HepG2 (cell line): ENCODE results near the gene TMEM114. TPM values are rescaled to one million over a fixed set of nuclear protein-coding genes. Genes with fewer than 3 reads are reported as not detected.

Experiments used
- ASH2L ChIP-seq: fragments of 300-600, 200-600 bp; sonication (generic); IDR thresholded peaks from 2 replicates; pipeline ENCODE4 v1.7.0; 2017; ENCODE audit warnings: low read depth, mild to moderate bottlenecking, moderate library complexity, mixed read lengths, low read length; ENCODE audit not compliant: insufficient read length
- HOXA9 ChIP-seq: sonication (generic); formaldehyde crosslinking; IDR thresholded peaks from 2 replicates; pipeline ENCODE4 v1.8.1; 2022; ENCODE audit warnings: missing genetic modification reagents, mild to moderate bottlenecking, moderate library complexity, borderline replicate concordance
- MLLT10 ChIP-seq: sonication (generic); formaldehyde crosslinking; IDR thresholded peaks from 2 replicates; pipeline ENCODE4 v1.4.0; 2020; ENCODE audit warnings: missing genetic modification reagents
- NR1H2 ChIP-seq: sonication (generic); formaldehyde crosslinking; IDR thresholded peaks from 2 replicates; pipeline ENCODE4 v1.8.1; 2022; ENCODE audit warnings: low read depth, missing genetic modification reagents, borderline replicate concordance
- TOE1 ChIP-seq: sonication (generic); formaldehyde crosslinking; IDR thresholded peaks from 2 replicates; pipeline ENCODE4 v1.4.0; 2020; ENCODE audit warnings: mild to moderate bottlenecking, missing genetic modification reagents
- ZFX ChIP-seq: sonication (generic); formaldehyde crosslinking; IDR thresholded peaks from 2 replicates; pipeline ENCODE4 v1.4.0; 2020; ENCODE audit warnings: mild to moderate bottlenecking, low read depth, missing genetic modification reagents, moderate library complexity
- ZMYM2 ChIP-seq: sonication (generic); formaldehyde crosslinking; IDR thresholded peaks from 2 replicates; pipeline ENCODE4 v1.8.0; 2022; ENCODE audit warnings: mild to moderate bottlenecking, missing genetic modification reagents
- ZNF468 ChIP-seq: sonication (generic); formaldehyde crosslinking; IDR thresholded peaks from 2 replicates; pipeline ENCODE4 v1.8.0; 2022; ENCODE audit warnings: mild to moderate bottlenecking, moderate library complexity, missing genetic modification reagents
- ZNF530 ChIP-seq: sonication (generic); formaldehyde crosslinking; IDR thresholded peaks from 2 replicates; pipeline ENCODE4 v1.5.0; 2020; ENCODE audit warnings: low read depth, mild to moderate bottlenecking, missing genetic modification reagents
- ZNF570 ChIP-seq: sonication (generic); formaldehyde crosslinking; IDR thresholded peaks from 2 replicates; pipeline ENCODE4 v1.4.0; 2020; ENCODE audit warnings: mild to moderate bottlenecking, missing genetic modification reagents, borderline replicate concordance
- ZNF607 ChIP-seq: sonication (generic); formaldehyde crosslinking; IDR thresholded peaks from 2 replicates; pipeline ENCODE4 v1.5.1; 2020; ENCODE audit warnings: missing genetic modification reagents, mild to moderate bottlenecking, borderline replicate concordance
- ZSCAN30 ChIP-seq: sonication (generic); formaldehyde crosslinking; IDR thresholded peaks from 2 replicates; pipeline ENCODE4 v1.5.0; 2020; ENCODE audit warnings: mild to moderate bottlenecking, missing genetic modification reagents
- polyA plus RNA-seq, 8 experiments: library from polyadenylated mRNA; depleted of rRNA in 3 of 8; stranded (reverse) in 7 of 8; unstranded in 1 of 8; fragments of >200 nt; fragmentation: Illumina TruSeq in 4 of 8; extraction: Trizol in 4 of 8; gene quantifications; 2 replicates each; pipeline versions ENCODE4 v1.2.1 to v1.2.3, GENCODE V29; 2011 to 2016; ENCODE audit warnings: low read depth in 4 of 8, missing spikeins in 1 of 8, mixed read lengths in 1 of 8; ENCODE audit not compliant: insufficient read depth in 1 of 8
- total RNA-seq, 5 experiments: library from RNA; depleted of rRNA; stranded (reverse); fragments of >200 nt; fragmentation: Illumina TruSeq; extraction: Trizol; gene quantifications; 2 replicates each; pipeline ENCODE4 v1.2.3, GENCODE V29; 2016; ENCODE audit warnings: low read depth in 1 of 5
- TF ChIP-seq, protein P1 (sequence below): sonication (generic); formaldehyde crosslinking; IDR thresholded peaks from 2 replicates; pipeline ENCODE4 v1.9.0; 2021; ENCODE audit warnings: missing genetic modification reagents, borderline replicate concordance
- TF ChIP-seq, protein P2 (sequence below): sonication (generic); formaldehyde crosslinking; IDR thresholded peaks from 2 replicates; pipeline ENCODE4 v1.4.0; 2020; ENCODE audit warnings: missing genetic modification reagents, borderline replicate concordance
- TF ChIP-seq, protein P3 (sequence below): sonication (generic); formaldehyde crosslinking; IDR thresholded peaks from 2 replicates; pipeline ENCODE4 v1.5.1; 2020; ENCODE audit warnings: missing genetic modification reagents, mild to moderate bottlenecking, borderline replicate concordance
- TF ChIP-seq, protein P4 (sequence below): sonication (generic); formaldehyde crosslinking; IDR thresholded peaks from 2 replicates; pipeline ENCODE4 v1.4.0; 2020; ENCODE audit warnings: mild to moderate bottlenecking, missing genetic modification reagents
- TF ChIP-seq, protein P5 (sequence below): sonication (generic); formaldehyde crosslinking; IDR thresholded peaks from 2 replicates; pipeline ENCODE4 v1.9.0; 2021; ENCODE audit warnings: missing genetic modification reagents, mild to moderate bottlenecking, borderline replicate concordance

Gene TMEM114
- total and polyA plus RNA-seq, 2 of the 13 experiments (the other 11 are each of a cell fraction or from before 2014, with no cell fraction given) = not detected

DNA sequence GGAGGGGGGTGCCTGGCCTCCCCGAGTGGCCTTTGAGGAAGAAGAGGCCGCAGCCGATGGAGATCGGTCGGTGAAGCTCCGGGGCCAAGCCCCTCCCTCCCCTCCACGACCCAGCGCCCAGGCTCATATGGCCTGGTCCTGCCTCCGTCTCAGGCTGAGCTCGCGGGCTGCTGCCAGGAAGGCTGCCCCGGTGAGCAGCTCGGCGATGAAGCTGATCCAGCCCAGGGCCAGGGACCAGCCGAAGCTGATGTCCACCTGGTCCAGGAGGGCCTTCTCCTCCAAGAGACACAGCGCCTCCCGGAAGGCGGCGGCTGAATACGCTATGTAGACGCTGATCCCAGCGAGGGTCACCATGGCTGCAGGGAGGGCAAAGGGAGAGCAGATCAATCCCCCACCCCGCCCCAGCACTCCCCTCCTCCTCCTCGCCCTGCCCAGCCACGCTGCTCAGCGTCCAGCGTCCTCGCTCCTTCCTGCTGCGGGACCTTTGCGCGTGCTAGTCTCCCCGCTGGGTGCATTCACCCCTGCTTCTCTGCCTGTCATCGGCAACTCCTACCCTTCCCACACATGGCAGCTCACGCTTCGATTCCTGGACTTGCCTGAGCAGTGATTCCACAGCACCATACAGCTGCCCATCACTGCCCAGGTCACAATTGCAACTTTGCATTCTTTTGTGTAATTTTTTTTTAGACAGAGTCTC lies 20.5 kb downstream of the TMEM114 start (continued):
- TF ChIP-seq NR1H2 (0 out of 2 replicates have a peak, but pooled peaks have one; percentile 18), ZNF607 (no peak), ZSCAN30 (CRISPR knock-in tag) (no peak), ZFX (CRISPR knock-in tag) (peak; percentile 7; the same call in 1 of the 2 replicates), ASH2L (no peak), MLLT10 (CRISPR knock-in tag) (no peak), ZNF468 (no peak), ZNF530 (no peak), HOXA9 (CRISPR knock-in tag) (no peak), TOE1 (CRISPR knock-in tag) (no peak), ZNF570 (CRISPR knock-in tag) (no peak), ZMYM2 (0 out of 2 replicates have a peak, but pooled peaks have one; percentile 41)
- TF ChIP-seq, protein P1, sequence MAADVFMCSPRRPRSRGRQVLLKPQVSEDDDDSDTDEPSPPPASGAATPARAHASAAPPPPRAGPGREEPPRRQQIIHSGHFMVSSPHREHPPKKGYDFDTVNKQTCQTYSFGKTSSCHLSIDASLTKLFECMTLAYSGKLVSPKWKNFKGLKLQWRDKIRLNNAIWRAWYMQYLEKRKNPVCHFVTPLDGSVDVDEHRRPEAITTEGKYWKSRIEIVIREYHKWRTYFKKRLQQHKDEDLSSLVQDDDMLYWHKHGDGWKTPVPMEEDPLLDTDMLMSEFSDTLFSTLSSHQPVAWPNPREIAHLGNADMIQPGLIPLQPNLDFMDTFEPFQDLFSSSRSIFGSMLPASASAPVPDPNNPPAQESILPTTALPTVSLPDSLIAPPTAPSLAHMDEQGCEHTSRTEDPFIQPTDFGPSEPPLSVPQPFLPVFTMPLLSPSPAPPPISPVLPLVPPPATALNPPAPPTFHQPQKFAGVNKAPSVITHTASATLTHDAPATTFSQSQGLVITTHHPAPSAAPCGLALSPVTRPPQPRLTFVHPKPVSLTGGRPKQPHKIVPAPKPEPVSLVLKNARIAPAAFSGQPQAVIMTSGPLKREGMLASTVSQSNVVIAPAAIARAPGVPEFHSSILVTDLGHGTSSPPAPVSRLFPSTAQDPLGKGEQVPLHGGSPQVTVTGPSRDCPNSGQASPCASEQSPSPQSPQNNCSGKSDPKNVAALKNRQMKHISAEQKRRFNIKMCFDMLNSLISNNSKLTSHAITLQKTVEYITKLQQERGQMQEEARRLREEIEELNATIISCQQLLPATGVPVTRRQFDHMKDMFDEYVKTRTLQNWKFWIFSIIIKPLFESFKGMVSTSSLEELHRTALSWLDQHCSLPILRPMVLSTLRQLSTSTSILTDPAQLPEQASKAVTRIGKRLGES (CRISPR knock-in tag) = no peak
- TF ChIP-seq, protein P2, sequence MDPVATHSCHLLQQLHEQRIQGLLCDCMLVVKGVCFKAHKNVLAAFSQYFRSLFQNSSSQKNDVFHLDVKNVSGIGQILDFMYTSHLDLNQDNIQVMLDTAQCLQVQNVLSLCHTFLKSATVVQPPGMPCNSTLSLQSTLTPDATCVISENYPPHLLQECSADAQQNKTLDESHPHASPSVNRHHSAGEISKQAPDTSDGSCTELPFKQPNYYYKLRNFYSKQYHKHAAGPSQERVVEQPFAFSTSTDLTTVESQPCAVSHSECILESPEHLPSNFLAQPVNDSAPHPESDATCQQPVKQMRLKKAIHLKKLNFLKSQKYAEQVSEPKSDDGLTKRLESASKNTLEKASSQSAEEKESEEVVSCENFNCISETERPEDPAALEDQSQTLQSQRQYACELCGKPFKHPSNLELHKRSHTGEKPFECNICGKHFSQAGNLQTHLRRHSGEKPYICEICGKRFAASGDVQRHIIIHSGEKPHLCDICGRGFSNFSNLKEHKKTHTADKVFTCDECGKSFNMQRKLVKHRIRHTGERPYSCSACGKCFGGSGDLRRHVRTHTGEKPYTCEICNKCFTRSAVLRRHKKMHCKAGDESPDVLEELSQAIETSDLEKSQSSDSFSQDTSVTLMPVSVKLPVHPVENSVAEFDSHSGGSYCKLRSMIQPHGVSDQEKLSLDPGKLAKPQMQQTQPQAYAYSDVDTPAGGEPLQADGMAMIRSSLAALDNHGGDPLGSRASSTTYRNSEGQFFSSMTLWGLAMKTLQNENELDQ (CRISPR knock-in tag) = no peak
- TF ChIP-seq, protein P3, sequence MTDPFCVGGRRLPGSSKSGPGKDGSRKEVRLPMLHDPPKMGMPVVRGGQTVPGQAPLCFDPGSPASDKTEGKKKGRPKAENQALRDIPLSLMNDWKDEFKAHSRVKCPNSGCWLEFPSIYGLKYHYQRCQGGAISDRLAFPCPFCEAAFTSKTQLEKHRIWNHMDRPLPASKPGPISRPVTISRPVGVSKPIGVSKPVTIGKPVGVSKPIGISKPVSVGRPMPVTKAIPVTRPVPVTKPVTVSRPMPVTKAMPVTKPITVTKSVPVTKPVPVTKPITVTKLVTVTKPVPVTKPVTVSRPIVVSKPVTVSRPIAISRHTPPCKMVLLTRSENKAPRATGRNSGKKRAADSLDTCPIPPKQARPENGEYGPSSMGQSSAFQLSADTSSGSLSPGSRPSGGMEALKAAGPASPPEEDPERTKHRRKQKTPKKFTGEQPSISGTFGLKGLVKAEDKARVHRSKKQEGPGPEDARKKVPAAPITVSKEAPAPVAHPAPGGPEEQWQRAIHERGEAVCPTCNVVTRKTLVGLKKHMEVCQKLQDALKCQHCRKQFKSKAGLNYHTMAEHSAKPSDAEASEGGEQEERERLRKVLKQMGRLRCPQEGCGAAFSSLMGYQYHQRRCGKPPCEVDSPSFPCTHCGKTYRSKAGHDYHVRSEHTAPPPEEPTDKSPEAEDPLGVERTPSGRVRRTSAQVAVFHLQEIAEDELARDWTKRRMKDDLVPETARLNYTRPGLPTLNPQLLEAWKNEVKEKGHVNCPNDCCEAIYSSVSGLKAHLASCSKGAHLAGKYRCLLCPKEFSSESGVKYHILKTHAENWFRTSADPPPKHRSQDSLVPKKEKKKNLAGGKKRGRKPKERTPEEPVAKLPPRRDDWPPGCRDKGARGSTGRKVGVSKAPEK (CRISPR knock-in tag) = 0 out of 2 replicates have a peak, but pooled peaks have one; percentile 39
- TF ChIP-seq, protein P4, sequence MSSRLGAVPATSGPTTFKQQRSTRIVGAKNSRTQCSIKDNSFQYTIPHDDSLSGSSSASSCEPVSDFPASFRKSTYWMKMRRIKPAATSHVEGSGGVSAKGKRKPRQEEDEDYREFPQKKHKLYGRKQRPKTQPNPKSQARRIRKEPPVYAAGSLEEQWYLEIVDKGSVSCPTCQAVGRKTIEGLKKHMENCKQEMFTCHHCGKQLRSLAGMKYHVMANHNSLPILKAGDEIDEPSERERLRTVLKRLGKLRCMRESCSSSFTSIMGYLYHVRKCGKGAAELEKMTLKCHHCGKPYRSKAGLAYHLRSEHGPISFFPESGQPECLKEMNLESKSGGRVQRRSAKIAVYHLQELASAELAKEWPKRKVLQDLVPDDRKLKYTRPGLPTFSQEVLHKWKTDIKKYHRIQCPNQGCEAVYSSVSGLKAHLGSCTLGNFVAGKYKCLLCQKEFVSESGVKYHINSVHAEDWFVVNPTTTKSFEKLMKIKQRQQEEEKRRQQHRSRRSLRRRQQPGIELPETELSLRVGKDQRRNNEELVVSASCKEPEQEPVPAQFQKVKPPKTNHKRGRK = no peak
- TF ChIP-seq, protein P5, sequence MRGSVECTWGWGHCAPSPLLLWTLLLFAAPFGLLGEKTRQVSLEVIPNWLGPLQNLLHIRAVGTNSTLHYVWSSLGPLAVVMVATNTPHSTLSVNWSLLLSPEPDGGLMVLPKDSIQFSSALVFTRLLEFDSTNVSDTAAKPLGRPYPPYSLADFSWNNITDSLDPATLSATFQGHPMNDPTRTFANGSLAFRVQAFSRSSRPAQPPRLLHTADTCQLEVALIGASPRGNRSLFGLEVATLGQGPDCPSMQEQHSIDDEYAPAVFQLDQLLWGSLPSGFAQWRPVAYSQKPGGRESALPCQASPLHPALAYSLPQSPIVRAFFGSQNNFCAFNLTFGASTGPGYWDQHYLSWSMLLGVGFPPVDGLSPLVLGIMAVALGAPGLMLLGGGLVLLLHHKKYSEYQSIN = no peak
